SJCRH30 (cell line): ENCODE data around the gene SOX9. TPM values are rescaled to one million over a fixed set of nuclear protein-coding genes. Genes with fewer than 3 reads are reported as not detected.

ENCODE experiments used
- DNase-seq, 2 experiments: peaks; one replicate each; pipeline ENCODE4 v3.0.0-alpha.2; 2015 to 2020
- H3K27ac ChIP-seq: fragments of 250-450 bp; sonication (Bioruptor Pico); 2 replicates; pipeline ENCODE4 v1.5.1; 2020; ENCODE audit warnings: mild to moderate bottlenecking, moderate library complexity
- H3K27me3 ChIP-seq: fragments of 250-450 bp; sonication (Bioruptor Pico); 2 replicates; pipeline ENCODE4 v1.5.1; 2020; ENCODE audit warnings: mild to moderate bottlenecking, moderate library complexity
- H3K36me3 ChIP-seq: fragments of 250-450 bp; sonication (Bioruptor Pico); 2 replicates; pipeline ENCODE4 v1.5.1; 2020; ENCODE audit warnings: mild to moderate bottlenecking, moderate library complexity
- H3K4me1 ChIP-seq: fragments of 250-450 bp; sonication (Bioruptor Pico); 2 replicates; pipeline ENCODE4 v1.5.1; 2020; ENCODE audit warnings: mild to moderate bottlenecking, moderate library complexity
- H3K4me3 ChIP-seq: fragments of 250-450 bp; sonication (Bioruptor Pico); 2 replicates; pipeline ENCODE4 v1.5.1; 2020; ENCODE audit warnings: mild to moderate bottlenecking, moderate library complexity
- H3K9me3 ChIP-seq: fragments of 250-450 bp; sonication (Bioruptor Pico); replicated peaks from 2 replicates; pipeline ENCODE4 v1.5.1; 2020; ENCODE audit warnings: mild to moderate bottlenecking, moderate library complexity
- total RNA-seq: library from RNA; depleted of rRNA; stranded (reverse); fragments of >200 nt; shearing (Covaris generic); gene quantifications from 2 replicates; pipeline ENCODE4 v1.2.3, GENCODE V29; 2014

SOX9 gene
- total RNA-seq, 1 experiment from 2014 or later = 104 TPM

DNA sequence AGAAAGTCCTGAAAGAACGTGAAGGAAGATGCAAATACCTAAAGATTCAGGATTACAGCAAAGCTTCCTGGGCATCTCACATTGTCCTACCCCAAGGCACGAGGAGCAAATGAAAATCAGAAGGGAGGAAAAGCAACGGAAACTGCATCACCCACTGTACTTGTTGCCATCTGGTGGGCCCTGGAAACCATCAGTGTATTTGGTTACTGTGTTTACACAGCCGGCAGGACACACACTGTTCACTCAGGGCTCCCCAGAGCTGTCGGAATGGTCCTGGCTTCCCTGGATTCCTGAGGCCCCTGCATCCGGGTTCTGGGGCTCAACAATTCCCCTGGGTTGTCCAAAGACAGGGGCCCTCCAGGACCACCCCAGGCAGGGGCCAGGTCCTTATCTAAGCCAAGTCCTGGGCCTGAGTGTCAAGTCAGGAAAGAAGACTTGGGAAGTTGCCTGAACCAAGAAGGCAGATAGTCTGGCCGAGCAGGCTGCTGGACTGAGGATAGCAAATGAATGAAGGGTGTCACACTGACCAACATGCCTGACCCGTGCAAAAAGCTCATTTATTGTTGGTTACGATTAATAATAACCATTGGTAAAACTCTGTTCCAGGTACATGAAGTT lies 52.8 kb downstream of the SOX9 start:
- peak; percentile 83 to 92 for DNase-seq
- Histone ChIP-seq H3K4me3 (no peak overlapping the region), H3K27ac (peak overlapping the region; percentile 26), H3K27me3 (no peaks in the 10 kb centered on the region), H3K9me3 (no peaks in the 10 kb centered on the region), H3K4me1 (peaks cover 61% of the 10 kb centered on the region), H3K36me3 (no peaks in the 10 kb centered on the region)

DNA sequence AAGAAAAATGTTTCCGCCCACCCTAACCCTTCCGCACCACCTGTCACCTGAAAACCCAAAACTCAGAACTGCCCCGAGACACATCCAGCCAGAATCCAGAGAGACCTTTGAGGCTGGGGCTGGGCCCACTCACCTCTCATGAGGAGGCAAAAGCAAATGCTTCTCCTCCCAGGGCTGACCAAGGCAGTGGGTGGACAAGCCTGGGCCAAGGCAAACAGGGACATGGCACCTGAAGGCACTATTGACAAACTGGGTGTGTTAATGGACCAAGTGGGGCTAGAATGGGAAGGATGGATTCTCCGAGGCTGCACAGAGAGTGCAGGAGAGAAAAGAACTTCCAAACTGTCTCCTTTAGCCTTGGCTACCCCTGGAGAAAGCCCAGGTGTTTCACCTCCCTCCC lies 54.4 kb downstream of the SOX9 start:
- H3K27ac ChIP-seq = peak overlapping the region; percentile 41
- peaks cover 61% of the 10 kb centered on the region for H3K4me1 ChIP-seq
- 0 out of 2 replicates have a peak overlapping the region, but pooled peaks have one; percentile 2 for H3K4me3 ChIP-seq
- H3K27me3 ChIP-seq = no peaks in the 10 kb centered on the region
- no peaks in the 10 kb centered on the region for H3K9me3 ChIP-seq
- H3K36me3 ChIP-seq = no peaks in the 10 kb centered on the region
- no peak for DNase-seq
